Motor neuron (in vitro differentiated cells): Measurements from ENCODE around the gene OR4S1. TPM values are rescaled to one million over a fixed set of nuclear protein-coding genes. Genes with fewer than 3 reads are reported as not detected.

Experiments used
- ATAC-seq, 8 experiments: fragments of 200-7000 bp; cut with Tn5 transposase; replicated peaks in 6 of 8; 2 replicates each; pipeline ENCODE4 v1.8.0; 2021; ENCODE audit warnings: mild to moderate bottlenecking in 8 of 8, moderate library complexity in 8 of 8
- H3K27ac ChIP-seq, 2 donors: fragments of 250-450 bp; sonication (Bioruptor Pico); 2 replicates each; pipeline ENCODE4 v1.9.0; 2021; ENCODE audit warnings: antibody characterized with exemption in 2 of 2, mild to moderate bottlenecking in 2 of 2, moderate library complexity in 1 of 2
- H3K4me1 ChIP-seq, 2 donors: fragments of 250-450 bp; sonication (Bioruptor Pico); replicated peaks in 1 of 2; 2 replicates each; pipeline ENCODE4 v1.6.1; 2021; ENCODE audit warnings: antibody characterized with exemption in 2 of 2, mild to moderate bottlenecking in 2 of 2, moderate library complexity in 1 of 2
- H3K4me3 ChIP-seq, 5 donors: fragments of 250-450 bp; sonication (Bioruptor Pico); 2 replicates each; pipeline ENCODE4 v1.9.0; 2021; ENCODE audit warnings: antibody characterized with exemption in 5 of 5, mild to moderate bottlenecking in 5 of 5, moderate library complexity in 4 of 5
- WGBS, 10 experiments: fragments of 450-650 bp; shearing (Covaris generic); methylation state at CpG; one replicate each; pipeline ENCODE4 v1.0.0; 2022; 5-methylcytosine and 5-hydroxymethylcytosine counted together
- in situ Hi-C, 9 experiments: fragments of 400-800 bp; cut with MboI; loops; one replicate each; pipeline ENCODE4 v1.15.0; 2021; ENCODE audit warnings: low sequenced_read_pairs in 9 of 9, low pct_unique_long_range_greater_than_20kb in 2 of 9; ENCODE audit not compliant: unreplicated experiment in 9 of 9
- total RNA-seq, 8 experiments: library from RNA; unstranded; fragments of 300-600 nt; gene quantifications; 2 replicates each; pipeline versions ENCODE4 v1.2.3 to v1.2.4, GENCODE V29; 2022

The OR4S1 gene
- total RNA-seq, 8 experiments from 2014 or later, result 0.76 TPM; not detected in 7

DNA sequence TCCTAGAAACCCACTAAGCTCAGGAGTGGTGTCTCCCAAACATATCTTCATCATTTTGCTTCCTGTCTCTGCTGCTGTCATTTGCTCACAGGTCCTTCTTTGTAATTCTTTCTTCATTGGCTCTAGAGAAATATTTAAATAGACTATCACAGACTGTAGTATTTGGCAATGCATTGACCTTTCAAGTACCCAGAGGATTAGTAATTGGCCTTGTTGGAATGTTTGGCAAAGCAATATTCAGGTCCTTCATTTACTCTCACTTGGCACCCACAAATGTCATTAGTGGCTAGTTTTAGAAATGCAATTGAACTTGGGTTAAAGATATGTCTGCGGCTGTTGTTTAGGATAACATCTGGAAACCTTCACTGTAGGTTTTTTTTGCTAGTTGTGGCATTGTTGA, 48.7 kb downstream of the OR4S1 start:
- H3K4me3 ChIP-seq, result no peak overlapping the region
- ATAC-seq, result no peak
- H3K4me1 ChIP-seq, result no peaks in the 10 kb centered on the region
- in situ Hi-C loops, result loop anchor here in 1 of 9 experiments (5.0 kb wide), 1 partner anchor 1673 kb away; no protein-coding TSS in a partner anchor
- no peak overlapping the region for H3K27ac ChIP-seq
- 13 to 88% (median 60%) methylated on average over 1 of the region's 1 CpG; no CpG with 5 or more reads in 5 of the 10 experiments for WGBS, 10 experiments

Other genes starting within 250 kb of the OR4S1 start
- under 1 TPM in 2 of 8 experiments, not detected in 6; 0.21 to 0.66 TPM for gene OR4B1, start 89.4 kb upstream of the OR4S1 start, total RNA-seq
- not detected for gene OR4X2, start 61.1 kb upstream of the OR4S1 start, total RNA-seq
- gene OR4X1, start 42.4 kb upstream of the OR4S1 start, total RNA-seq, result not detected
- under 1 TPM in 1 of 8 experiments, not detected in 7; 0.21 TPM for gene OR4C3, start 18.7 kb downstream of the OR4S1 start, total RNA-seq
- gene OR4C5, start 60.2 kb downstream of the OR4S1 start, total RNA-seq, result under 1 TPM in 2 of 8 experiments, not detected in 6; 0.33 to 0.62 TPM
- under 1 TPM in 1 of 8 experiments, not detected in 7; 0.47 TPM for gene OR4A47, start 182.6 kb downstream of the OR4S1 start, total RNA-seq